ENCODE measurements around the gene ARMC10.
"Not testable (repeated sequence)": the region's sequence is repeated elsewhere in the genome, so short reads cannot be mapped to it uniquely, and the experiment has no call there.

ARMC10 gene

GRCh38 chr7:103129702-103130549, 55.0 kb downstream of the ARMC10 start:
- no peak for DNase-seq

DNA sequence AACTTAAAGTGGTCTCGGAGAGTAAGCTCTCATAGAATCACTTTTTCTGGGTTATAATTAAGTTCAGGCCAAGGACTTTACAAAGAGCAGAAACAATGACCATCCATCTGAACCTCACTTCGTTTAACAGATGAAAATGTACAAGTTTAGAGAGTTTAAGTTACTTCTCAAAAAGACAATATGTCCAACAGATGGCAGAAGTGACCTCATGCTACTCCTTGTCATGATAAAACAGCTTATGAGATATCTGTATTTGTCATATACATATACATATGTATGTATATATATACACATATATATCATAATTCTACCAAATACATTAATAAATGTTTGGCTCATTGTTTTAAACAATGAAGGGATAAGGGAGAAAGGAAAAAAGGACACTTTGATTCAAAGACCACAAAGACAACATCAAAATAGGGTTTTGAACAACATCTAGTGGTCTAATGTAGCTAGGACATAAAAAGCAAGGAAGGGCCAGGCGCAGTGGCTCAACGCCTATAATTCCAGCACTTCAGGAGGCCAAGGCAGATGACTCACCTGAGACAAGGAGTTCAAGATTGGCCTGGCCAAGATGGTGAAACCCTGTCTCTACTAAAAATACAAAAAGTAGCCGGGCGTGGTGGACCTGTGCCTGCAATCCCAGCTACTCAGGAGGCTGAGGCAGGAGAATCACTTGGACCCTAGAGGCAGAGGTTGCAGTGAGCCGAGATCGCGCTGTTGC, 56.1 kb downstream of the ARMC10 start:
- DNase-seq = no peak

DNA sequence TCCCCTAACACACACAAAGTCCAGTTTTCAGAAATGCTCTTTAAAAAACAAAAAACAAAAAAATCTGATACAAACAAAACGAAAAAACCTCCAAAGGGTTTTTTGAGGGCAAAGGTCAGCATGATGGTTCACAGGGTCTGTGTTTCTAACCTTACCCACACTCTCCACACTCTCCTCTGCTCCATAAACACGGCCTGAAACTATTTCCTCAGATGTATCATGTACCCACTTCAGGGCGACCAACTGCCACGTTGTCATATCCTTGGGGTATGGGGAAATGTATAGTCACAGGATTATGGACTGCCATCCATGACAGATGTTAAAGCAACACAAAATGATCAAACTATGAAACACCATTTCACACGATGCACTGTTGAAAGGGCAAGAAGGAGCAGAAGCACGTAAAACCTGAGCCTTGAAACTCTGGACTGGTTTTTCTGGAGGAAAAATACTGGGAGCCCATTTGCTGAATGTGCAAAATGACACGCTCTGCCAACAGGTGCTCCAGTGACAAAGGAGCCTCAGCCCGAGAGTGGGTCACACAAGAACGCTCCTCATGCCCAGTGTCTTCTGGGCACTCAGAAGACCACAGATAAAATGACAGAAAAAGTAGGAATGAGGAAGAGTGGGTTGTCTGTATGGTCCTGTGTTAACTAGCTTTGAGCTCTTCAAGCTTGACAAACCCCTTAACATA, 58.2 kb downstream of the ARMC10 start:
- no peak for DNase-seq

DNA sequence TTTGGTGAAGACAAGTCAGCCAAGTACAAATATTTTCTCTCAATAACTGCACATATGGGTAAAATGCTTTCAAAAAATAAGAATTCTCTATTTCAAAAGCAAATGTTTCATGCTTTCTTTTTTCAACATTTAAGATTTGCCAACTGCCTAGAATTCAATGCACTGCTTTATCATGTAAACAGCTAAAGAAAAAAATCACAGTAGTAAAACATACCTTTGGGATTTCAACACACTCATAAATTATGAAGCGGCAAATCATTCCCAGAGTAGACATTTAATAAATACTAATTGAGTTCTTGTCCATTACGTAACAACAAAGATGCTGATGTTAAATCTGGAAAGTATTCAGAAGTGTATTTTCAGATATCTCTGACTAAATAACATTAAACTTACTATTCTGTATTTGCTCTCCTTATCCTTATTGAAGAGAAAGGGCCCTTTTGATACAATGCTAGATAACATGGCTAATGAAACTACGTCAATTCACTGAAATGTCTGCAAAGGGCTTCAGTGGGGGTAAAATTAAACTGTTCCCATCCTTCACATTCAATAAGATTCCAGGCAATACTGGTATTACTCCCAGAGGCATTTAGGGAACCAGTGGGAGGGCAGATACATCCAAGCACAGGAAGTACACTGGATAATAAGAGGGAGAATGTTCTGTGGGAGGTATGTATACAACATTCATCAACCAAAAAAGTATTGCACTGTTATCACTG, 60.1 kb downstream of the ARMC10 start:
- no peak for DNase-seq

- no peak for DNase-seq
Observed at GRCh38 chr7:103140061-103140460, 65.1 kb downstream of the ARMC10 start.

GRCh38 chr7:103140685-103141084, 65.7 kb downstream of the ARMC10 start:
- DNase-seq = no peak

GRCh38 chr7:103141753-103142404, 66.9 kb downstream of the ARMC10 start:
- no peak for DNase-seq

DNA sequence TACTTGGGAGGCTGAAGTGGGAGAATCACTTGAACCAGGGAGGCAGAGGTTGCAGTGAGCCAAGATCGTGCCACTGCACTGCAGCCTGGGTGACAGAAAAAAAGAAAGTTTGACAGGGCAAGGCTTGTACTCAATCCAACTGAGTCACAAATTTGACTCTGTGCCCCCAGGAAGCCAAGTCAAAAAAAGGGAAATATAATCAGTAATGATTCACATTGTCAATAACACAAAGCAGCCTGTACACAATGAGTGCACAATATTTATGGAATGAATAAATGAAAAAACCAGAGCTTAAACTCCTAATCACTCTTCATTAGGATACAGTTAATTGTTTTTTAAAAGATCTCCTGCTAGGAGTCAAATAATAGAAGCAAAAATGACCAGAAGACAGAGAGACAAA, 67.6 kb downstream of the ARMC10 start:
- DNase-seq = no peak

DNA sequence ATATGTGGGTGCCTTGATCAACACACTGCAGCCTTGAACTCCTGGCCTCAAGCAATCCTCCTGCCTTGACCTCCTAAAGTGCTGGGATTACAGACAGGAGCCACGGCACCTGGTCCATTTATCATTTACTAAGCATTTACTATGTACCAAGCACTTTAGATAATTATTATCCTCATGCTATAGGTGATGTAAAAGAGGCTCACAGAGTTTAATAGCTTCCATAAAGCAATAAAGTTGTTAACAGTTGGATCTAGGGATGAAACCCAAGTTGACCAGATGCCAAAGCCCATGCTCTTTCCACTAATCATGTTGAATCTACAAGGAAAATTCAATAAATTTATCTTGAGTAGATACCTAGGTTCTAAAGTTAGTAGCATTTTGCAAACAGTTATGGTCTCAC, 68.9 kb downstream of the ARMC10 start:
- DNase-seq = no peak

DNA sequence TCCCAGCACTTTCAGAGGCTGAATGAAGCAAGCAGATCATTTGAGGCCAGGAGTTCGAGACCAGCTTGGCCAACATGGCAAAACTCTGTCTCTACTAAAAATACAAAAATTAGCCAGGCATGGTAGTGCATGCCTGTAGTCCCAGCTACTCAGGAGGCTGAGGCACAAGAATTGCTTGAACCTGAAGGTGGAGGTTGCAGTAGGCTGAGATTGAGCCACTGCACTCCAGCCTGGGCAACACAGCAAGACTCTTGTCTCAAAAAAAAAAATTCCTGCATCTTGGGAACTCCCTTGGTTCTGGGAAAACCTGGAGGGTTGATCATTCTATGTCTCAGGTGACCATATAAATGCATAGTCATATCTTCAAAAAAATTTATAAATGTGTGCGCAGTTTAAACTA, 69.8 kb downstream of the ARMC10 start:
- not testable (repeated sequence) for DNase-seq

GRCh38 chr7:103148131-103148993, 73.4 kb downstream of the ARMC10 start:
- DNase-seq = no peak
